GM21717 (cell line): Measurements from ENCODE around the gene IL22RA1.

Source experiments
- ATAC-seq: cut with Tn5 transposase; IDR thresholded peaks from one replicate; pipeline ENCODE4 v1.9.1; 2021; ENCODE audit warnings: mild to moderate bottlenecking, moderate library complexity; ENCODE audit not compliant: unreplicated experiment

The IL22RA1 gene

GRCh38 chr1:24100945-24101737 lies 41.8 kb downstream of the IL22RA1 start:
- no peak for ATAC-seq

- ATAC-seq = no peak
Observed at GRCh38 chr1:24098943-24099638, 43.8 kb downstream of the IL22RA1 start.

- ATAC-seq = no peak
Observed at GRCh38 chr1:24098102-24098501, 44.8 kb downstream of the IL22RA1 start.

- no peak for ATAC-seq
Observed at GRCh38 chr1:24097663-24098062, 45.3 kb downstream of the IL22RA1 start.

GRCh38 chr1:24096739-24097103 lies 46.2 kb downstream of the IL22RA1 start:
- ATAC-seq = no peak

- ATAC-seq = no peak
Observed at GRCh38 chr1:24096009-24096738, 46.8 kb downstream of the IL22RA1 start.

GRCh38 chr1:24095140-24095859 lies 47.6 kb downstream of the IL22RA1 start:
- no peak for ATAC-seq

GRCh38 chr1:24094554-24094953 lies 48.4 kb downstream of the IL22RA1 start:
- no peak for ATAC-seq

GRCh38 chr1:24093732-24094131 lies 49.2 kb downstream of the IL22RA1 start:
- ATAC-seq = no peak

GRCh38 chr1:24092979-24093378 lies 50.0 kb downstream of the IL22RA1 start:
- no peak for ATAC-seq

GRCh38 chr1:24091971-24092482 lies 50.9 kb downstream of the IL22RA1 start:
- ATAC-seq = no peak

- ATAC-seq = no peak
Observed at GRCh38 chr1:24090736-24091135, 52.2 kb downstream of the IL22RA1 start.

- ATAC-seq = no peak
Observed at GRCh38 chr1:24089743-24090555, 53.0 kb downstream of the IL22RA1 start.

GRCh38 chr1:24089027-24089742 lies 53.8 kb downstream of the IL22RA1 start:
- no peak for ATAC-seq

GRCh38 chr1:24086466-24086865 lies 56.5 kb downstream of the IL22RA1 start:
- ATAC-seq = no peak

- no peak for ATAC-seq
Observed at GRCh38 chr1:24085546-24085945, 57.4 kb downstream of the IL22RA1 start.

GRCh38 chr1:24085007-24085406 lies 57.9 kb downstream of the IL22RA1 start:
- ATAC-seq = no peak

- no peak for ATAC-seq
Observed at GRCh38 chr1:24084050-24084449, 58.9 kb downstream of the IL22RA1 start.

- ATAC-seq = no peak
Observed at GRCh38 chr1:24082372-24082771, 60.6 kb downstream of the IL22RA1 start.
